OCI-LY7 (cell line): Measurements from ENCODE around the gene CIAPIN1. TPM values are rescaled to one million over a fixed set of nuclear protein-coding genes. Genes with fewer than 3 reads are reported as not detected.
A peak's percentile ranks its signal among the peaks of the same experiment; 100 is the strongest.

ENCODE experiments used
- BruUV-seq: library from RNA; stranded (reverse); fragments of 400-500 nt; replicated peaks from 2 replicates; lab custom pipeline; 2021; lab: Mats Ljungman, UMichigan
- CTCF ChIA-PET: fragments of 300-600 bp; sonication (Branson Sonifier 250); formaldehyde crosslinking; loops from one replicate; lab custom pipeline; 2022; ENCODE audit warnings: antibody characterized with exemption; ENCODE audit not compliant: unreplicated experiment; lab: Charles Lee
- POLR2A ChIA-PET: fragments of 300-600 bp; sonication (Branson Sonifier 250); formaldehyde crosslinking; loops from one replicate; lab custom pipeline; 2022; ENCODE audit warnings: antibody characterized with exemption; lab: Charles Lee
- DNase-seq: peaks from one replicate; pipeline ENCODE4 v3.0.0-alpha.2; 2015; ENCODE audit warnings: low spot score
- H2AFZ ChIP-seq: fragments of 200-600 bp; sonication (generic), shearing (Covaris generic); 2 replicates; pipeline ENCODE4 v1.6.1; 2014; ENCODE audit warnings: mild to moderate bottlenecking, antibody characterized with exemption, low read length, moderate library complexity
- H3K27ac ChIP-seq: fragments of 200-600 bp; sonication (generic); 2 replicates; pipeline ENCODE4 v1.5.1; 2014; ENCODE audit warnings: mixed run types, low read depth, mild to moderate bottlenecking, moderate library complexity, low read length, inconsistent platforms; ENCODE audit not compliant: poor library complexity, severe bottlenecking
- H3K36me3 ChIP-seq: fragments of 200-600 bp; sonication (generic); 2 replicates; pipeline ENCODE4 v1.6.1; 2014; ENCODE audit warnings: mild to moderate bottlenecking, antibody characterized with exemption, low read length, moderate library complexity, mixed read lengths; ENCODE audit not compliant: insufficient read depth
- H3K4me1 ChIP-seq: fragments of 200-600 bp; sonication (generic); 2 replicates; pipeline ENCODE4 v1.5.1; 2014; ENCODE audit warnings: mild to moderate bottlenecking, low read length; ENCODE audit not compliant: insufficient read depth, poor library complexity, severe bottlenecking
- H3K4me2 ChIP-seq: fragments of 200-600 bp; sonication (generic); 2 replicates; pipeline ENCODE4 v1.6.1; 2014; ENCODE audit warnings: mild to moderate bottlenecking, low read length
- H3K4me3 ChIP-seq: fragments of 200-600 bp; sonication (generic); 2 replicates; pipeline ENCODE4 v1.5.1; 2014; ENCODE audit warnings: mild to moderate bottlenecking, low read depth, low read length; ENCODE audit not compliant: poor library complexity, severe bottlenecking
- H3K79me2 ChIP-seq: fragments of 200-600 bp; sonication (generic); 2 replicates; pipeline ENCODE4 v1.6.1; 2016; ENCODE audit warnings: low read depth, mild to moderate bottlenecking, low read length, moderate library complexity, mixed read lengths; ENCODE audit not compliant: insufficient read depth
- H3K9me2 ChIP-seq: fragments of 200-600 bp; sonication (generic); 2 replicates; pipeline ENCODE4 v1.6.1; 2016; ENCODE audit warnings: mild to moderate bottlenecking, low read length, mixed read lengths; ENCODE audit not compliant: insufficient read depth
- H3K9me3 ChIP-seq: fragments of 200-600 bp; sonication (generic); 2 replicates; pipeline ENCODE4 v1.6.1; 2014; ENCODE audit warnings: mild to moderate bottlenecking, mixed run types, low read length, mixed read lengths
- H4K20me1 ChIP-seq: fragments of 200-600 bp; sonication (generic); 2 replicates; pipeline ENCODE4 v1.6.1; 2014; ENCODE audit warnings: mild to moderate bottlenecking, antibody characterized with exemption, low read length, moderate library complexity, mixed read lengths; ENCODE audit not compliant: insufficient read depth
- EZH2phosphoT487 ChIP-seq: fragments of 200-600 bp; sonication (generic); IDR thresholded peaks from 2 replicates; pipeline ENCODE4 v1.6.1; 2018; ENCODE audit warnings: low read depth, borderline replicate concordance, mild to moderate bottlenecking, mixed run types, antibody characterized with exemption, low read length, moderate library complexity, mixed read lengths
- intact Hi-C: fragments of 100-400 bp; cut with micrococcal nuclease; formaldehyde crosslinking; loops from one replicate; pipeline ENCODE4 v1.10.0; 2022; ENCODE audit not compliant: unreplicated experiment
- total RNA-seq, 2 experiments: library from RNA; depleted of rRNA in 1 of 2; stranded (reverse); fragments of >200 nt in 1 of 2; shearing (Covaris generic) in 1 of 2; gene quantifications; 2 replicates each; pipeline ENCODE4 v1.2.3, GENCODE V29; 2014 to 2022
- TF ChIP-seq, protein P1 (sequence below): fragments of 200-600 bp; sonication (generic); conservative IDR thresholded peaks from 2 replicates; pipeline ENCODE4 v1.5.1; 2014; ENCODE audit warnings: mild to moderate bottlenecking, antibody characterized with exemption, low read length, moderate library complexity, mixed read lengths

Gene CIAPIN1
- total RNA-seq, 2 experiments from 2014 or later = 47.7 to 58.9 TPM

GRCh38 chr16:57464523-57464922, 17.3 kb upstream of the CIAPIN1 start:
- Histone ChIP-seq H3K79me2 (peaks cover 14% of the 10 kb centered on the region), H3K9me2 (no peaks in the 10 kb centered on the region), H3K9me3 (no peaks in the 10 kb centered on the region), H3K4me1 (peaks cover 9% of the 10 kb centered on the region), H4K20me1 (no peaks in the 10 kb centered on the region), H2AFZ (no peak overlapping the region), H3K36me3 (peaks cover 58% of the 10 kb centered on the region), H3K4me3 (no peak overlapping the region), H3K4me2 (no peak overlapping the region), H3K27ac (no peak overlapping the region)
- intact Hi-C loops = loop anchor here (5.0 kb wide), 1 partner anchor 73 kb away; the partner anchor contains the start of gene CCDC102A
- POLR2A ChIA-PET = interaction anchor here (0.7 kb wide), 2 partner anchors 14 to 16 kb away, joined by 3 read pairs; no protein-coding TSS in a partner anchor
- CTCF ChIA-PET = no interaction called here
- no peak for TF ChIP-seq EZH2phosphoT487
- TF ChIP-seq, protein P1, sequence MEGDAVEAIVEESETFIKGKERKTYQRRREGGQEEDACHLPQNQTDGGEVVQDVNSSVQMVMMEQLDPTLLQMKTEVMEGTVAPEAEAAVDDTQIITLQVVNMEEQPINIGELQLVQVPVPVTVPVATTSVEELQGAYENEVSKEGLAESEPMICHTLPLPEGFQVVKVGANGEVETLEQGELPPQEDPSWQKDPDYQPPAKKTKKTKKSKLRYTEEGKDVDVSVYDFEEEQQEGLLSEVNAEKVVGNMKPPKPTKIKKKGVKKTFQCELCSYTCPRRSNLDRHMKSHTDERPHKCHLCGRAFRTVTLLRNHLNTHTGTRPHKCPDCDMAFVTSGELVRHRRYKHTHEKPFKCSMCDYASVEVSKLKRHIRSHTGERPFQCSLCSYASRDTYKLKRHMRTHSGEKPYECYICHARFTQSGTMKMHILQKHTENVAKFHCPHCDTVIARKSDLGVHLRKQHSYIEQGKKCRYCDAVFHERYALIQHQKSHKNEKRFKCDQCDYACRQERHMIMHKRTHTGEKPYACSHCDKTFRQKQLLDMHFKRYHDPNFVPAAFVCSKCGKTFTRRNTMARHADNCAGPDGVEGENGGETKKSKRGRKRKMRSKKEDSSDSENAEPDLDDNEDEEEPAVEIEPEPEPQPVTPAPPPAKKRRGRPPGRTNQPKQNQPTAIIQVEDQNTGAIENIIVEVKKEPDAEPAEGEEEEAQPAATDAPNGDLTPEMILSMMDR = no peak
- BruUV-seq = no TSS peak
- DNase-seq = no peak

- CTCF ChIA-PET = interaction anchor here (1.0 to 1.1 kb wide), 3 partner anchors 10 to 50 kb away, joined by 3 to 5 read pairs (median 4); partner anchors contain the start of genes CIAPIN1 and COQ9
- intact Hi-C loops = loop anchor here (5.0 kb wide), 1 partner anchor 74 kb away; the partner anchor contains the start of gene CCDC102A
- Histone ChIP-seq H4K20me1 (no peaks in the 10 kb centered on the region), H3K9me3 (no peaks in the 10 kb centered on the region), H3K9me2 (no peaks in the 10 kb centered on the region), H3K4me1 (peaks cover 9% of the 10 kb centered on the region), H3K36me3 (peaks cover 55% of the 10 kb centered on the region), H3K4me2 (peak overlapping the region; percentile 97), H3K4me3 (peak overlapping the region; percentile 97), H3K79me2 (peaks cover 14% of the 10 kb centered on the region), H2AFZ (peak overlapping the region; percentile 9; the same call in 1 of the 2 replicates), H3K27ac (no peak overlapping the region)
- DNase-seq = no peak
- POLR2A ChIA-PET = interaction anchor here (0.7 to 1.4 kb wide), 8 partner anchors 9 to 162 kb away, joined by 3 to 9 read pairs (median 3); partner anchors contain the start of genes CIAPIN1 and COQ9
- no peak for TF ChIP-seq EZH2phosphoT487
- TF ChIP-seq, protein P1 = no peak
- BruUV-seq = no TSS peak
Measured at GRCh38 chr16:57462978-57463362, 15.8 kb upstream of the CIAPIN1 start.
